GM19193 (cell line): ENCODE results near the gene CFDP1.

Experiments
- POLR2A ChIP-seq: IDR thresholded peaks from 4 replicates; pipeline ENCODE4 v1.6.1; 2011; ENCODE audit not compliant: insufficient read depth, insufficient read length; ENCODE audit errors: extremely low read depth

Gene CFDP1

DNA sequence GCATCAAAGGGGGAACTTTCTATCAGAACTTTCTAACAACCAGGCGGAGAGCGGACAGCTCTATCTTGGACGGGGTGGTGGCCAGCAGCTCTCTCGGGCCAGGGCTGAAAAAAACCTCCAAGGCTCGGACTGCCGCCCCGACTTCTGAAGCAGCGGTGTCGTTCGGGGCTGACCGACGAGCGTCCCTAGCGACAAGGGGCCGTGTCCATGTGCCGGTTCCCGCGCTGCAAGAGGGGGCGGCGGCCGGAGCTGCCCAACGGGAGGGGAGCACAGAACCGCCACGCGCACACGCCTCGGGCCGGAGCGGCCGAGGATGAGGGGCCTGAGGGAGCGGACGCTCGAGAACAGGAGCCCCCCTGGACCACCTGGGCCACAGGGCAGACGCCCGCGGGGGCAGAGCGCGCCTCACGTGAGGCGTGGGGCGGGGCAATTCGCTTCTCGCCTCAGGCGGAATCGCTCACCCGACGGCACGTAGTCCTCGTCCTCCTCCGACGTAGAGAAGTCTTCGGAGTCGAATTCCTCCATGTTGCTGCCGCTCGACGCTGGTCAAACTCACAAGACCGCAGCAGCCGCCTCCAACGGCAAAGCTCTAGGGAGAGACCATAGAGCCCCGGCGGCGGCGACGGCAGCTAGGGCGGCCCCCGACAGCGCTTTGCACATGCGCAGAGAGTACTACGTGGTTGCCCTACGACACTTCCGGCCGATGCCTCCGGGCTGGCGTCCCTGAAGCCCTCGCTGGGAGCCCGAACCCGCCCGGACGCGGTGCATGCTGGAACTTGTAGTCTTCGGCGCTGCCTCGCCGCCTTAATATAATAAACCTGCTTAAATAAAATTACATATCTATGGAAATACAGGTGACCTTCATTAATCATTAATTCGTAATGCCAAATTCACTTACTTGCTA is at the start of gene CFDP1:
Gene CFDP1, minus strand, starts transcription at position 676 of the 904 bp plus-strand sequence. Its CDS starts 151 bp downstream, at position 525.
- TF ChIP-seq POLR2A = peak; percentile 84

DNA sequence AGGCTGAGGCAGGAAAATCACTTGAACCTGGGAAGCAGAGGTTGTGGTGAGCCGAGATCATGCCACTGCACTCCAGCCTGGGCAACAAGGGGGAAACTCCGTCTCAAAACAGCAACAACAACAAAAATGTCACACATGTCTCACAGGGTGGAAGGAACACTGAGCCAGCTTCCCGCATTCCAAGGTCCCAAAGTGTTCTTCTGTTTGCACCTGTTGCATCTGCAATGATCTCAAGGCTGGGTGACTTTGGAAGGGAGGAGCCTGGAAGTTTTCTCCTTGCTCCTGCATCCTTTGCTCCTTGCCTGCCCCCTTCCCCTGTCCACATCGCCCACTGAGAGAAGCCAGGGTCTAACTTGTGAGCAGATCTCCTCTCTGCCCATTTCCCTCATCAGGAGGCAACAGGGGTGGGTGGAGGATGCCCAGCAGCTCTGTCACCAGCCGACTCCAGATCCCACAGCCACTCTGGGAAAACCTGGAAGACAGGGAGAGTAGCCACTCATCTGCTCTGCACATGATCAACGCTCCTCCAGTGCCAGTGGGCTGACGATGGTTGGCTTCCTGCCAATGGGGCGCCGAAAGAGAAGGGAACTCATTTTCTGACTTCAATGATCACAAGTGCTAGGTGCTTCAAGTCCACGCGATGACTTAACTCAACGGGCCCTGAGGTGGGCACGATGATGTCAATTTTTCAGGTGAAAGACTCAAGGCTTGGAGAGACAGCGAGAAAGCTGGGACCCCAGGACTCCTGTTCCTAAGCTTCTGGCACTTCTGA is 49.3 kb upstream of the CFDP1 start:
- TF ChIP-seq POLR2A = no peak

DNA sequence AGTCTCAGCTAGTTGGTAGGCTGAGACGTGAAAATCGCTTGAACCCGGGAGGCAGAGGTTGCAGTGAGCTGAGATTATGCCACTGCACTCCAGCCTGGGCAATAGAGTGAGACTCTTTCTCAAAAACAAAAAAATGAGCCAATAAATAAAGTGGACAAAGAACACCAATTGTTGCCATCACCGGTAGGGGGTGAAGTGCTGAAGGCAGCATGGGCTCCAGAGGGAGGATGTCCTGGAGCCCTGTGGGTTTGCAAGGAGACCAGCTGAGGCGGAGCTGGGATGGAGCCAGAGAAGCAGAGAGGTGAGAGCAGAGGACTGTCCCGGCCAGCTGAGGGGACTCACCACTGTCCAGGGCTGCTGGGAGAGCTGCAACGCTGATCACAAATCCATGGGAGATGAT is 48.2 kb upstream of the CFDP1 start:
- no peak for TF ChIP-seq POLR2A

DNA sequence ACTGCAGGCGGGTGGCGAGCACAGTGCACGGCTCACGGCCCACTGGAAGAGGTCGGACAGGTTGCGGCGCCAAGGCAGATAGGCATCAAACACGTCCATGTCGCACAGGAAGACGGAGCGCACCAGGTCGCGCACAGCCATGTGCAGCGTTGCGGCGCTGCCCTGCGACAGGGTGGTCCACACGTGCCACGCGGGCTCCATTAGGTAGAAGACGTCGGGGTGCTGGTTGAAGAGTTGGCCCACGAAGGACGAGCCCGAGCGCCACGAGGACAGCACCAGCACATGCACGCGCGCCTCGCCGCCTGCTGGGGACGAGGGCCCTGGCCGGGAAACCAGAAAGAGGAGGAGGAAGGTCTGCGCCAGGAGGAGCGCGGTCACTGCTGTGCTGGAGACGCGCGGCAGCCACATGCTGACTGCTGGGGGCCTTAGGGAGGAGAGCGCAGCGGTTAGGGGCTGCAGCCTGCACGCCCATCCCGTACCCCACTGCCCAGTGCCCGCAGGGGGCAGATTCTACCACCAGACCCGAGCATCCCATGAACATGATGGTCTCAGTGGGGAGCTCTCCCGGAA is 46.2 kb upstream of the CFDP1 start:
- no peak for TF ChIP-seq POLR2A

DNA sequence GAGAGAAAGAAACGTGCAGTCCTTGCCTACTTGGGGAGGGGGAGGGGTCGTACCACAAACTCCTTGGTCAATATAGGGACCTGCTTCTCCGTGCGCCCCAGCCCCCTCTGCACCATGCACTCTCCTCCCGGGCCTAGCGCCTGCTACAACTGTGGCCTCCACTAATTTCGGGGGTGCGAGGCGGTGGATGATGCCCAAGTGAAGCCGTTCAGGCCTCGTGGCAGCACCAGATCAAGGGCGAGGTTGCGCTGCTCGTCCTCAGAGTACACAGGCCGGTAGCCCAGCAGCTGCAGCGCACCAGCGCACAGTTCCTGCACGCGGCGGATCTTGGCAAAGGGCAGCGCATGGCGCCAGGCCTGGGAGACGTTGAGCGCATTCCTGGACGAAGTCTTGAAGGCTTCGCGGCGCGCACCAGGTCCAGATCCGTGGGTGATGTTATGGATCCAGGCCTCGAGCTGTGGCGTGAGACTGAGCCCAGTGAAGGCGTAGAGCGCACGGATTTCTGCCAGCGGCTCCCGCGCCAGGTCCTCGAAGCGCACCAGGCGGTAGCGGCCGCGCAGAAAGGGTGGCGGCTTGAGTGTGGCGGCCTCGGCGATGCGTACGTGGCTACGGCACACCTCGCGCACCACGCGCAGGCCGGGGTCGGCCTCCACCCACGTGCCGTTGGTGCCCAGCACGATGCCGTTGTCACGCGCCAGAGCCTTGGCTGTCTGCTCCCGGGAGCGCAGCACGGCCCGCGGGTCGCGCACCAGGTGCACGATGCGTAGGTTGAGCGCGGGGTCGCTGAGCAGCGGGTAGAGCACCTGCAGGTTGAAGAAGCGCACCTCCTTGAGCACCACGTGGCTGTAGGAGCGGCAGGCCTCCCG is 45.4 kb upstream of the CFDP1 start:
- no peak for TF ChIP-seq POLR2A

DNA sequence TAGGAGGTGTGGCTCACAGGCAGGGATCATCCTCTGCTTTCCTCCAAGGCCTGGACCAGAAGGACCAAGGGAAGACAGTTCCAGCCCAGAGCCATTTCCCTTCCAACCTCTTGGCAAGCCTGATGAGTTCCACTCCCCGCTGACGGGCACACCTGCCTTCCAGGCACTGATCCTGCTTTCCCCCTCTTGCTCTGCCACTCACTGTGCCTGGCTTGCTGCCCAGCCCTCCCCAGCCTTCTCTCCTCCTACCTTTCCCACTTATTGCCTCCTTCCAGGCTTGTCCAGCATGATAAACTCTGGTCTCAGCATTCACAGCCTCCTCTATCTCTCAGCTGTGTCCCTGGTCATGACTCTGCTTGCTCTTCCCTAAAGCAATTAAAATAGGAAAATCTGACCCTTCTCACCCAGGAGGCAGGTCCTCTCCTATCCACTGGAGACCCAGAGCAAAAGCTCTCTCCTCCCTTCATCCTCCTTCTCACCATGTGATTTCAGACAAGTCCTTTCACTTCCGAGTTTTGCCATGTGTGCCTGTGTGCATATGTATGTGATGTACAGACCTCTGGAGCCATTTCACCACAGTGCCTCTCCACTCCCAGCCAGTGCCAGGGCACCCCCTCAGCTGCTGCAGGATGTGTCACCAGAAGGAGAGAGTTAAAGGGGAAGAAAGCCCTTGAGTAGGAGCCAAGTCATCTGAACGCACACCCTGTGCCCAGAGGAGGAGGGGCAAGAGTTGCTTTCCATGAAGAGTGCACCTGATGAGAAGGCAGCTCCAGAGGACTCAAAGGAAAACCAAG is 44.6 kb upstream of the CFDP1 start:
- no peak for TF ChIP-seq POLR2A

DNA sequence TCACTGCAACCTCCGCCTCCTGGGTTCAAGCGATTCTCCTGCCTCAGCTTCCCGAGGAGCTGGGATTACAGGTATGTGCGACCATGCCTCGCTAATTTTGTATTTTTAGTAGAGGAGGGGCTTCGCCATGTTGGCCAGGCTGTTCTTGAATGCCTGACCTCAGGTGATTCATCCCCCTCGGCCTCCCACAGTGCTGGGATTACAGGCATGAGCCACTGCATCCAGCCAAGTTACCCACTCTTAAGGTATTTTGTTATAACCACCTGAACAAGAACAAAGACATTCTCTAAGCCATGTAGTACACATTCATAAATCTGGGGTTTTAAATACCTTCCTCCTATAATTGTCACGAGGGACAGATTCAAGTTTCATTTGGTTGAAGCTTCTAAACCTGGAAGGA is 43.5 kb upstream of the CFDP1 start:
- no peak for TF ChIP-seq POLR2A

DNA sequence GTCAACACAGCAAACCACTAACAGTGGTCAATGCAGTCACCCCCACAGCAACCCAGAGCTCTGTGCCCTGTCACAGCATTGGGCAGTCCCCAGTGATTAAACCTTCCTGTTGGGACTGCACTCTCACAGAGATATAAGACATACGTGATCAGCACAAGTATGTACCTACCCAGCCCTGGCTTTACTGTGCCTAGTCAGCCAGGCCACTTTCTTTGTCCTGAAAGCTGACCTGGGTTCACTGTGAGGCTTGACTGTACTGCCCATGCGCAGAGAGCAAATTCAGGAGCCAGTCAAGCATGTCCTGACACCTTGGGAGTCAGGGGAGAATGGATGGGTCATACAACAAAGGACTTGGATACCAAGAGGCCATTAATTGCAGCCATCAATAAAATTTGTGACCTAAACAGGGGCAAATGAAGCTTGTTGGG is 42.1 kb upstream of the CFDP1 start:
- TF ChIP-seq POLR2A = no peak

DNA sequence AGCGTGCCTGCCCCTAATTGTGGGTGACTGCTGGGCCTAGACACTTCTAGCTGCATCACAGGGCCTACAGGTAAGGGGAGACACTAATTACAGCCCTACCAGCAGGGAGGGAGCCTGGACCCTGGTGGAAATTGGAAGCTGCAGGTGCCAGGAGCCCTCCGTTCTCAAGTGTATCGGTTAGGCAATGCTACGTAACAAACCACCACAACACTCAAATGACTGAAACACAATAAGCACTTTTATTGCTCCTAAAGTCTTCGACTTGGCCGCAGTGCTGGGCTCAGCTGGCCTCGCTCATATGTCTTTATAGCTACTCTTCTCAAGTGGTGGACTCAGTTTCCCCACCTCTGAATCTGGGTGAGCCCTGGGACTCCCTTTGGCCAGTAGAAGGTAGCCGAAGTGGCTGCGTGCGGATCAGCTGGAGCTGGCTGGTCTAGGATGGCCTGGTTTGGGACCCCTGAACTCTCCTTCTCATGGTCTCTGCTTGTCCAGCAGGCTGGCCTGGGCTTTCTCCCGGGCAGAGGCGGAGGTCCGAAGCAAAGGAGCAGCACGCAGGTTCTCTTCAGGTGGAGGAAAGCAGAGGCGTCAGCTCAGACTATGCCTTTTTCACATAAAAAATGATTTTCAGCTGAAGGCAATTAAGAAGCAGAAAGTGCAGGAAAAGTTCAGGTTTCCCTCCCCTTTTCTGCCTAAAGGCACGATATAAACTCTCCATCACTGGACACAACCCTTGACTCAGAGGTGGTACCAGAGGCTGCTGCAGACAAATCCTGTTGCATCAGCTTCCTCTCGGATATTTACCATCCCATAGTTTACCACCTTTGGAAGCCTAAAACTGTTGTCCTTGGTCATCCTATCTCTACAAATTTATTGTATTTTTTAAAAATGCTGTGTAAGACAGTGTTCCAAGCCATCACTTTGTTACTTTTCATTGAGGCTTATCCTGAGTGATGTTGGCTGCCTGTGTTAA is 39.9 kb upstream of the CFDP1 start:
- no peak for TF ChIP-seq POLR2A

DNA sequence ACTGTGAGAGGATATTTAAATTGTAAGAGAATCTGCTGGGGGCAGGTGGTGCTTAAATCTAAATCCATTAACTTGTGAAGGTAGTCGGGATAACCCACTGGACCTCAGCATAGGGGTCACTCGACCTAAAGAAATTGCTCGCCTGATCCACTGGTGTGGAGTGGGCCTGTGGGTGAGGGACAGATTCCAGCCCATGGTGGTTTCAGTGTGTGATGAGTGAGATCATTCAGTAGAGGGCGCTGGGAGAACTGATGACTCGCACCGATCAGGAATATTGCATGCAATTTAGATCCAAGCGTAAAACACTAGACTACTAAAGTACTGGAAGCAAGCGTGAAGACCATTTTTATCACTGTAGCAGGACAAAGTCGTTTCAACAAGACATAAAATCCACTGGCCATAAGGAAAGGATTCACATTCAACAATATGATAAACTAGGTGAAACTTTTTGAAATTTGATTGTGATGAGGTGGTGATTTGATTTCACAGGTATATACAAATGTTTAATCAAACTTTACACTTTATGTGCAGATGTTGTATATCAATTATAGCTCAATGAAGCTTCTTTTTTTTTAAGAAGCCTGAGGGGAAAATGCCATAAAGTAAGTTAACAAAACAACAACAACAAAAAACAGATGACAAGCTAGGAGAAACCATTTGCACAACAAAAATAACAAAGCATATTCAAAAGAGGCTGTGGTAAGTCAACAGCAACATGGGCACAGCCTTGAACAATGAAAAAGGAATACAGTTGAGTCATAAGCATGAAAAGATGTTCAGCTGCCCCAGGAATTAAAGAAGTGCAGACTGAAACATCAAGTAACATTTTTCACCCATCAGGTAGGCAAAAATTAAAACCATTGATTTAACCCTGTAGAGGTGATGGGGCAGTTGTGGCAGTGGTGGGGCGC is 38.7 kb upstream of the CFDP1 start:
- no peak for TF ChIP-seq POLR2A

DNA sequence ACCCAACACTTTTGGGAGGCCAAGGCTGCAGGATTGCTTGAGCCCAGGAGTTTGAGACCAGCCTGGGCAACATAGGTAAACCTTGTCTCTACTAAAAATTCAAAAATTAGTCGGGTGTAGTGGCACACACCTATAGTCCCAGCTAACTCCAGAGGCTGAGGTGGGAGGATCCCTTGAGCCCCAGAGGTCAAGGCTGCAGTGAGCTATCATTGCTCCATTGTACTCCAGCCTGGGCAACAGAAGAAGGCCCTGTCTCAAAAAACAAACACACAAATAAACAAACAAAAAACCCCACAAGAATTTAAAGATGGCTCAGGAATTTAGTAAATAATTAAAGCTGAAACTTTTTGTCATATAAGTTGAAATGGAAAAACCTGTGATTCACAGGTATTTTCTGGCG is 33.5 kb upstream of the CFDP1 start:
- TF ChIP-seq POLR2A = no peak

DNA sequence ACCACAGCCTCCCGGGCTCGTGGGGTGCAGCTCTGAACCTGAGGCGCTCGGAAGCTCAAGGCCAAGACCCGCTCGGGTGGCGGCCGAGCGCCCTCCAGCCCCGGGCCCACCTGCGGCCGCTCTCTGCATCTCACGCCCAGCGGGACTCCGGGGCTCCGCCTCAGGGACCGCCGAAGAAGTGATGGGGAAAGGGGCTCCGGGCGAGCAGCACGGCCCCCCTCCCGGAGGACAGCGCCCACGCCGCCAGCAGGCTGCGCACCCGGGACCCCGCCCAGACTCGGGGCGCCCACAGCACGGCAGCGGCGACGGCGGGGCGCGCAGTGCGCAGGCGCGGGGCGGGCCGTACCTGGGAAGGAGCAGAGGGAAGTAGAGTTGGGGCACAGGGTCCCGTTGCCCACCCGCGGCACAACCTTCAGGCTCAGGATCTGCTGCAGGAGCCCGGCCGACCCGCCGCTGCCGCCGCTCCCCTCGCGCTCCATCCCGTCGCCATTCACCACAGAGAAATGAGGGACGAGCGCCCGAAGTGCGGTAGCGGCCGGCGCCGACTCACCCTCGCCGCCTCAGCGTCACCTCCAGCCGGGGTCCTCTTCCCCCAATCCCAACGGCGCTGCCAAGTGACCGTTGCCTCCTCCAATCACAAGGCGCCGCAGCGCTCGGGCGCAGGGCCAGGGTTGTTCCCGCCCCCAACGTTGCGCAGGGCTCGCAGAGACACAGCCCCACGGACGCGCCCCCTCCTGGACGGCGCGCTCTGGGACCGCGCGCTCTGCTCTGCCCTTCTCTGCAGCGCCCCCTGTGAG is 31.0 kb upstream of the CFDP1 start, which contains the start of gene TMEM170A:
Gene TMEM170A, minus strand, starts transcription at position 568 of the 797 bp plus-strand sequence. Its CDS starts 89 bp downstream, at position 479.
- TF ChIP-seq POLR2A = peak; percentile 97
